Sigmoid colon (tissue), 7 donors: ENCODE results near the gene FKRP. TPM values are rescaled to one million over a fixed set of nuclear protein-coding genes. Genes with fewer than 3 reads are reported as not detected.

Experiments
- DNase-seq: peaks from one replicate; pipeline ENCODE4 v3.0.0-alpha.2; 2019
- H3K27ac ChIP-seq, 4 donors: fragments of 200-600 bp; sonication (generic); one replicate each; pipeline ENCODE4 v1.5.1; 2016 to 2019; ENCODE audit warnings: mild to moderate bottlenecking in 1 of 4
- H3K27me3 ChIP-seq, 3 donors: fragments of 200-600 bp; sonication (generic); one replicate each; pipeline ENCODE4 v1.5.1; 2019; ENCODE audit warnings: mild to moderate bottlenecking in 1 of 3
- H3K36me3 ChIP-seq, 4 donors: fragments of 200-600 bp; sonication (generic); one replicate each; pipeline ENCODE4 v1.5.1; 2016 to 2019
- H3K4me1 ChIP-seq, 4 donors: fragments of 200-600 bp; sonication (generic); one replicate each; pipeline ENCODE4 v1.5.1; 2017 to 2019
- H3K4me3 ChIP-seq, 4 donors: fragments of 200-600 bp; sonication (generic); one replicate each; pipeline ENCODE4 v1.5.1; 2017 to 2019; ENCODE audit warnings: mild to moderate bottlenecking in 2 of 4, moderate library complexity in 1 of 4
- H3K9me3 ChIP-seq, 4 donors: fragments of 200-600 bp in 3 of 4; sonication (generic) in 3 of 4; one replicate each; pipeline versions ENCODE4 v1.5.1 to v1.6.1; 2013 to 2019
- EP300 ChIP-seq, 4 donors: sonication (generic); formaldehyde crosslinking; IDR thresholded peaks; one replicate each; pipeline ENCODE4 v1.6.1; 2017; ENCODE audit warnings: antibody characterized with exemption in 4 of 4
- POLR2A ChIP-seq, 2 donors: fragments of 450-650 bp; IDR thresholded peaks; one replicate each; pipeline ENCODE4 v1.6.1; 2016; ENCODE audit warnings: antibody characterized with exemption in 2 of 2, mild to moderate bottlenecking in 2 of 2, moderate library complexity in 2 of 2
- POLR2AphosphoS5 ChIP-seq, 4 donors: sonication (generic); formaldehyde crosslinking; IDR thresholded peaks; one replicate each; pipeline ENCODE4 v1.6.1; 2017; ENCODE audit warnings: antibody characterized with exemption in 4 of 4
- WGBS, 2 donors: extraction: QIAGEN DNeasy Blood & Tissue Kit; methylation state at CpG; one replicate each; pipeline ENCODE4 v1.1.7; 2013; 5-methylcytosine and 5-hydroxymethylcytosine counted together
- intact Hi-C: fragments of 100-400 bp; cut with DNase I; formaldehyde crosslinking; loops from one replicate; pipeline ENCODE4 v1.15.1; 2023
- polyA plus RNA-seq, 3 donors: library from polyadenylated mRNA; stranded (reverse); fragments of 200-250 nt; gene quantifications; one replicate each; pipeline ENCODE4 v1.2.3, GENCODE V29; 2013
- total RNA-seq, 4 donors: library from RNA; depleted of rRNA; stranded (reverse); fragments of >200 nt; gene quantifications; one replicate each; pipeline ENCODE4 v1.1.0, GENCODE V29; 2016
- TF ChIP-seq, protein P1 (sequence below), 4 experiments: fragments of 450-650 bp in 3 of 4; fragments of 200-600 bp in 1 of 4; IDR thresholded peaks; one replicate each; pipeline ENCODE4 v1.5.1; 2016 to 2019; ENCODE audit warnings: antibody characterized with exemption in 4 of 4, mild to moderate bottlenecking in 3 of 4, moderate library complexity in 2 of 4
- donor health status: healthy with polysubstance abuse.
- donor health status: Bipolar disorder and iron deficiency.
- donor health status: healthy.

FKRP gene
- total and polyA plus RNA-seq, 7 donors: 1.4 to 31.0 (median 15.0) TPM

DNA sequence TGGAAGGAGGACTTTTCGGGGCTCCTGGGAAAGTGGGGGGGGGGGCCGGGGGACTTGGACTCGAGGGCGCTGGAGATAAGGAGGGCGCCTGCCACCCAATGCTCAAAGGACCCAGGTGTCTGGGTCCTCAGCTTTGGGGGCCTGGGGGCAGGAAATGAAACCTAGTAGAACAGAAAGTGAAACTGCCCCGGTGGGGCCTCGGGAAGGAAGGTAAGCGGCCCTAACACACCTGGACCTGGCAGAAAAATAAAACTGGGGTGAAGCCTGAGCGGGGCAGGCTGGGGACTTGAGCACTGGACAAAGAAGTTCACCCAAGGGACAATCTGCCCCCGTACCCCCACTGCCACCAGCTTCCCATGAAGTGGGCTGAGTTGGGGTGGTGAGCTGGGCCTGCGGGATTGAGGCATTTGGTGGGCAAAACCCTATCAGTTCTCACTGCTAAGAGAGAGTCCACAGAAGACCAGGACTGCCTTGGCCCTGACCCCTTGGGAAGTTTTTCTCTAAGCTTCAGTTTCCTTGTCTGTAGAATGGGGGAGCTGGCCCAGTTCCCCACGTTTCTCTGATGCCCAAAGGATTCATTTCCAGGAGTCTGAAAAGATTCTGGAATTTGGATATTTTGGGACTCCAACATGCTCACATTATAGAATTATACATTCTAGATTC is 31.3 kb upstream of the FKRP start:
- no peak for DNase-seq
- H3K9me3 ChIP-seq: no peaks in the 10 kb centered on the region
- H3K27me3 ChIP-seq: no peaks in the 10 kb centered on the region
- intact Hi-C loops: no loop called here
- peak overlapping the region; percentile 84 to 92 (median 90) for H3K27ac ChIP-seq
- H3K4me3 ChIP-seq: peak overlapping the region; percentile 60 to 86 (median 68)
- TF ChIP-seq EP300 (IDR thresholded peaks at IDR 0.05) (no peak), POLR2AphosphoS5 (IDR thresholded peaks at IDR 0.05) (no peak), POLR2A (IDR thresholded peaks at IDR 0.05) (no peak)
- TF ChIP-seq, protein P1, sequence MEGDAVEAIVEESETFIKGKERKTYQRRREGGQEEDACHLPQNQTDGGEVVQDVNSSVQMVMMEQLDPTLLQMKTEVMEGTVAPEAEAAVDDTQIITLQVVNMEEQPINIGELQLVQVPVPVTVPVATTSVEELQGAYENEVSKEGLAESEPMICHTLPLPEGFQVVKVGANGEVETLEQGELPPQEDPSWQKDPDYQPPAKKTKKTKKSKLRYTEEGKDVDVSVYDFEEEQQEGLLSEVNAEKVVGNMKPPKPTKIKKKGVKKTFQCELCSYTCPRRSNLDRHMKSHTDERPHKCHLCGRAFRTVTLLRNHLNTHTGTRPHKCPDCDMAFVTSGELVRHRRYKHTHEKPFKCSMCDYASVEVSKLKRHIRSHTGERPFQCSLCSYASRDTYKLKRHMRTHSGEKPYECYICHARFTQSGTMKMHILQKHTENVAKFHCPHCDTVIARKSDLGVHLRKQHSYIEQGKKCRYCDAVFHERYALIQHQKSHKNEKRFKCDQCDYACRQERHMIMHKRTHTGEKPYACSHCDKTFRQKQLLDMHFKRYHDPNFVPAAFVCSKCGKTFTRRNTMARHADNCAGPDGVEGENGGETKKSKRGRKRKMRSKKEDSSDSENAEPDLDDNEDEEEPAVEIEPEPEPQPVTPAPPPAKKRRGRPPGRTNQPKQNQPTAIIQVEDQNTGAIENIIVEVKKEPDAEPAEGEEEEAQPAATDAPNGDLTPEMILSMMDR (IDR thresholded peaks at IDR 0.05): no peak
- WGBS, 2 donors: 2 to 3% methylated on average over 12 of the region's 12 CpGs
- H3K4me1 ChIP-seq: peaks cover 0 to 45% (median 26%) of the 10 kb centered on the region in 4 donors
- H3K36me3 ChIP-seq: peaks cover 0 to 13% (median 7%) of the 10 kb centered on the region in 4 donors

DNA sequence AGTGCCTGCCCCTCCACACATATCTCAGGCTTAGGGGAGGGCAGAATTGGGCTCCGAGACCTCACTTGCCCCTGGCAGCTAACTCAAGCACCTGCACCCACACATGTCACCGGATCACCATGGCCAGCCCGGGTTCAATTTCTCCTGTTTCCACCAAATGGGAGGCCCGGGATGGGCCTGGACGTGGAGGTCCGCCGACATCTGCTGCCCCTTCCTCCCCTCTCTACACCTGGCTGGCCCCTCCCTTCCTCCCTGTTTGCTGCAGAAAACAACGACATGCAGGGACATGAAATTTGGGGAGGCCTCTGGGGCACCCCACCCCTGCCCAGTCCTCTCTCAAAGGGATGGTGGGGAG is 30.3 kb upstream of the FKRP start:
- intact Hi-C loops: no loop called here
- Histone ChIP-seq H3K27me3 (no peaks in the 10 kb centered on the region), H3K4me3 (peak overlapping the region; percentile 71 to 86 (median 80)), H3K27ac (peak overlapping the region; percentile 84 to 92 (median 90)), H3K4me1 (peaks cover 0 to 45% (median 26%) of the 10 kb centered on the region in 4 donors), H3K36me3 (peaks cover 0 to 10% (median 10%) of the 10 kb centered on the region in 4 donors), H3K9me3 (no peaks in the 10 kb centered on the region)
- WGBS, 2 donors: 6 to 15% methylated on average over 8 of the region's 8 CpGs
- no peak for TF ChIP-seq EP300 (IDR thresholded peaks at IDR 0.05)
- no peak for TF ChIP-seq POLR2A (IDR thresholded peaks at IDR 0.05)
- TF ChIP-seq POLR2AphosphoS5 (IDR thresholded peaks at IDR 0.05): no peak
- TF ChIP-seq, protein P1 (IDR thresholded peaks at IDR 0.05): no peak
- peak; percentile 67 for DNase-seq

DNA sequence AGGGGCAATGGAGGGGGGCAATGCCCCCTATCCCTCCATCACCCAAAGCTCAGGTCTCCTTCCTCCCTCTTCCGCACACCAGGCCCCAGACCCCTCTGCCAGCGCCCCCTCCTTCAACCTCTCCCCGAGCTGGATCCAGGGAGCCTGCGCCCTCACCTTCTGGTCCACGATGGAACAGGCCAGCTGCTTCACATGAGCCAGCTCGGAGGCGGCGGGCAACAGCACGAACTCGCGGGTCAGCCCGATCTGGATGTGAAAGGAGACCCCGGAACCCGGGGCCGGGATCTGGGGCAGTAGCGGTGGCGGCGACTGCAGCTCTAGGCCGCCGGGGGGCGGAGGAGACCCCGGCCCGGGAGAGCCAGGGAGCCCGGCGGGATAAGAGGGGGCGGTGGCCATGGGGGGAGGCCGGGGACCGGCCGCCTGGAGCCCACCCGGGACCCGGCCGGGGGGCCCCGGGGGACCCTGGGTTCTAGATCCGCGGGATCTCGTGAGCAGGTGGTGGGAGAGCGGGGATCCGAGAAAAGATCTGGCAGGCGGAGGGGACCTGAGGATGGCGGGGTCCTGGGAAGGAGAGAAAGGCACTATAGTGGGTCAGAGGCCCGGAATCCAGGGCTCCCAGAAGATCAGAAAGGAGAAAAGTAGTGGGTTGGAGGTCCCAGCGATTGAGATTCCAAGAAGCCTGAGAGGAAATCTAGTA is 29.7 kb upstream of the FKRP start:
- H3K27ac ChIP-seq: peak overlapping the region; percentile 84 to 92 (median 90)
- no peaks in the 10 kb centered on the region for H3K9me3 ChIP-seq
- intact Hi-C loops: no loop called here
- peak; percentile 77 for DNase-seq
- peaks cover 0 to 14% (median 11%) of the 10 kb centered on the region in 4 donors for H3K36me3 ChIP-seq
- H3K4me3 ChIP-seq: peak overlapping the region; percentile 71 to 86 (median 80)
- peaks cover 0 to 45% (median 26%) of the 10 kb centered on the region in 4 donors for H3K4me1 ChIP-seq
- H3K27me3 ChIP-seq: no peaks in the 10 kb centered on the region
- TF ChIP-seq, protein P1 (IDR thresholded peaks at IDR 0.05): no peak
- TF ChIP-seq POLR2A (IDR thresholded peaks at IDR 0.05): no peak
- no peak for TF ChIP-seq POLR2AphosphoS5 (IDR thresholded peaks at IDR 0.05)
- no peak for TF ChIP-seq EP300 (IDR thresholded peaks at IDR 0.05)
- 1% methylated on average over 42 of the region's 42 CpGs for WGBS, 2 donors

DNA sequence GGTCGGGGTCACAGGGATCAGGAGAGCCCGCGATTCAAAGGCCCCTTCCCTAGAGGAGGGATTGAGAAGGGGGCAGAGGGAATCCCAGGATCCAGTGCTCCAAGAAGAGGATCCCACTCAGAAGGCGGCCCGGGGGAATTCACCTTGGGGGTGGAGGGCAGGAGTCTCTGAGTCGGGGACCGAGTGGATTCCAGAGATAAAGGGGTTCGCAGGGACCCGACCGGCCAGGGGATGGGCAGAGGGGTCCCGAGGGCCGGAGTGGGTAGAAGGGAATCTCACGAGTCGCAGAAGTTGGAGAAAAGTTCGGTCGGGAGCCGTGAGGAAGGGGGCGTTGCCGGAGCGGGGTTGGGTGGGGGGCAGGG is 29.2 kb upstream of the FKRP start:
- Histone ChIP-seq H3K4me1 (peaks cover 0 to 45% (median 26%) of the 10 kb centered on the region in 4 donors), H3K9me3 (no peaks in the 10 kb centered on the region), H3K4me3 (peak overlapping the region; percentile 71 to 86 (median 80)), H3K36me3 (peaks cover 2 to 19% (median 15%) of the 10 kb centered on the region in 4 donors), H3K27ac (peak overlapping the region; percentile 84 to 92 (median 90)), H3K27me3 (no peaks in the 10 kb centered on the region)
- intact Hi-C loops: no loop called here
- 0 to 1% methylated on average over 20 of the region's 20 CpGs for WGBS, 2 donors
- no peak for DNase-seq
- TF ChIP-seq POLR2AphosphoS5 (IDR thresholded peaks at IDR 0.05): no peak
- TF ChIP-seq, protein P1 (IDR thresholded peaks at IDR 0.05): no peak
- no peak for TF ChIP-seq POLR2A (IDR thresholded peaks at IDR 0.05)
- no peak for TF ChIP-seq EP300 (IDR thresholded peaks at IDR 0.05)
